Epithelial cell of proximal tubule (primary cell): Measurements from ENCODE around the gene NPAT. TPM values are rescaled to one million over a fixed set of nuclear protein-coding genes. Genes with fewer than 3 reads are reported as not detected.

Experiments used
- DNase-seq: peaks from one replicate; pipeline ENCODE4 v3.0.0-alpha.2; 2011; ENCODE audit warnings: low read depth
- H3K4me3 ChIP-seq: 2 replicates; pipeline ENCODE4 v1.5.1; 2011; ENCODE audit warnings: low read depth, mild to moderate bottlenecking, low read length
- CTCF ChIP-seq: conservative IDR thresholded peaks from 2 replicates; pipeline ENCODE4 v1.5.1; 2012; ENCODE audit warnings: low read depth, mild to moderate bottlenecking, low read length
- total RNA-seq: library from RNA; depleted of rRNA; stranded (reverse); fragments of >200 nt; gene quantifications from 2 replicates; pipeline ENCODE4 v1.2.3, GENCODE V29; 2015

The NPAT gene
- total RNA-seq, 1 donor from 2014 or later = 9.6 TPM

DNA sequence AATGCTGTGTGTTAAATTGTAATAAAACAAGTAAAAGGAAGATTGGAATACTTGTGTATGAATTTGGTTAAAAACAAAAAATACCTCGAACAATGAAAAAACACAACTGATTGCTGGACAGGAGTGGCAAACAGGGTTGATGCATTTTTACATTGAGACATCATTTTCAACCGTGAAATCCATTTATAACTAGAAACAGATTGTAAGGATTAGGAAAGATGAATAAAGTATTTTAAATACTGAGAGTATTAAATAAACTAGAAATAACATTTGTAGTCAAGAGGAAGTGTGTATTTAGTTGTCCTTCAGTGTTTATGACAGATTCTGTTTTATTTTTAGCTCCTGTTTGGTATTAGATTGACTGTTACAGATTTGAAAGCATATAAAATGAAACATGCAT is 5.8 kb upstream of the NPAT start:
- TF ChIP-seq CTCF = no peak
- DNase-seq = no peak
- H3K4me3 ChIP-seq = no peak overlapping the region

GRCh38 chr11:108226036-108226435 is 3.6 kb upstream of the NPAT start:
- no peak overlapping the region for H3K4me3 ChIP-seq
- DNase-seq = no peak
- no peak for TF ChIP-seq CTCF

GRCh38 chr11:108224911-108225786 is 2.7 kb upstream of the NPAT start:
- H3K4me3 ChIP-seq = peak overlapping the region; percentile 93
- TF ChIP-seq CTCF = no peak
- DNase-seq = no peak

GRCh38 chr11:108224366-108224765 is 1.9 kb upstream of the NPAT start:
- no peak for DNase-seq
- peak overlapping the region; percentile 93 for H3K4me3 ChIP-seq
- TF ChIP-seq CTCF = no peak

GRCh38 chr11:108223348-108224149 is 1.1 kb upstream of the NPAT start:
- TF ChIP-seq CTCF = no peak
- H3K4me3 ChIP-seq = peak overlapping the region; percentile 93
- DNase-seq = no peak

- DNase-seq = no peak
- no peak for TF ChIP-seq CTCF
Observed at GRCh38 chr11:108221911-108222573, 396 bp downstream of the NPAT start.

More at GRCh38 chr11:108221911-108222573, 396 bp downstream of the NPAT start:
- H3K4me3 ChIP-seq = peak overlapping the region; percentile 93
